Parathyroid adenoma (tissue), 2 donors: ENCODE measurements around the gene AZGP1.
"Not testable (repeated sequence)": the region's sequence is repeated elsewhere in the genome, so short reads cannot be mapped to it uniquely, and the experiment has no call there.

Experiments used
- H2AFZ ChIP-seq: fragments of 300-600 bp; sonication (generic); one replicate; pipeline ENCODE4 v1.7.0; 2017; ENCODE audit warnings: antibody characterized with exemption, mild to moderate bottlenecking
- H3K27ac ChIP-seq: fragments of 300-600 bp; sonication (generic); one replicate; pipeline ENCODE4 v1.7.0; 2017
- H3K27me3 ChIP-seq: fragments of 300-600 bp; sonication (generic); one replicate; pipeline ENCODE4 v1.7.0; 2017; ENCODE audit warnings: low read length; ENCODE audit not compliant: control insufficient read depth, insufficient read depth
- H3K36me3 ChIP-seq: fragments of 300-600 bp; sonication (generic); one replicate; pipeline ENCODE4 v1.7.0; 2017; ENCODE audit warnings: low read length; ENCODE audit not compliant: control insufficient read depth, insufficient read depth
- H3K4me1 ChIP-seq: fragments of 300-600 bp; sonication (generic); one replicate; pipeline ENCODE4 v1.7.0; 2017; ENCODE audit warnings: control low read depth
- H3K4me2 ChIP-seq: fragments of 300-600 bp; sonication (generic); one replicate; pipeline ENCODE4 v1.7.0; 2017; ENCODE audit warnings: low read length
- H3K4me3 ChIP-seq: fragments of 300-600 bp; sonication (generic); one replicate; pipeline ENCODE4 v1.7.0; 2017; ENCODE audit warnings: low read depth, low read length
- H3K79me2 ChIP-seq: fragments of 300-600 bp; sonication (generic); one replicate; pipeline ENCODE4 v1.7.0; 2017; ENCODE audit warnings: control low read depth
- H3K9ac ChIP-seq: fragments of 300-600 bp; sonication (generic); one replicate; pipeline ENCODE4 v1.7.0; 2017; ENCODE audit warnings: mild to moderate bottlenecking
- H3K9me3 ChIP-seq: fragments of 300-600 bp; sonication (generic); one replicate; pipeline ENCODE4 v1.7.0; 2017; ENCODE audit warnings: low read length; ENCODE audit not compliant: control insufficient read depth
- CTCF ChIP-seq: fragments of 300-600 bp; sonication (generic); IDR thresholded peaks from one replicate; pipeline ENCODE4 v1.7.0; 2017; ENCODE audit warnings: antibody characterized with exemption, mild to moderate bottlenecking
- donor health status: primary hyperparathyroidism.

The AZGP1 gene

GRCh38 chr7:99990460-99990852 lies 14.6 kb upstream of the AZGP1 start:
- peaks cover 2% of the 10 kb centered on the region for H3K4me1 ChIP-seq
- H3K9ac ChIP-seq, result no peak overlapping the region
- no peak for TF ChIP-seq CTCF
- no peaks in the 10 kb centered on the region for H3K9me3 ChIP-seq
- H3K27ac ChIP-seq, result no peak overlapping the region
- no peak overlapping the region for H3K4me3 ChIP-seq
- H2AFZ ChIP-seq, result peak overlapping the region; percentile 70
- H3K4me2 ChIP-seq, result no peak overlapping the region
- no peaks in the 10 kb centered on the region for H3K79me2 ChIP-seq
- no peaks in the 10 kb centered on the region for H3K27me3 ChIP-seq
- H3K36me3 ChIP-seq, result no peaks in the 10 kb centered on the region

- H3K79me2 ChIP-seq, result no peaks in the 10 kb centered on the region
- no peaks in the 10 kb centered on the region for H3K9me3 ChIP-seq
- no peak overlapping the region for H3K27ac ChIP-seq
- no peaks in the 10 kb centered on the region for H3K36me3 ChIP-seq
- H3K4me3 ChIP-seq, result no peak overlapping the region
- TF ChIP-seq CTCF, result no peak
- peaks cover 2% of the 10 kb centered on the region for H3K4me1 ChIP-seq
- H3K9ac ChIP-seq, result no peak overlapping the region
- H3K4me2 ChIP-seq, result no peak overlapping the region
- no peaks in the 10 kb centered on the region for H3K27me3 ChIP-seq
- no peak overlapping the region for H2AFZ ChIP-seq
Observed at GRCh38 chr7:99987846-99988245, 12.0 kb upstream of the AZGP1 start.

DNA sequence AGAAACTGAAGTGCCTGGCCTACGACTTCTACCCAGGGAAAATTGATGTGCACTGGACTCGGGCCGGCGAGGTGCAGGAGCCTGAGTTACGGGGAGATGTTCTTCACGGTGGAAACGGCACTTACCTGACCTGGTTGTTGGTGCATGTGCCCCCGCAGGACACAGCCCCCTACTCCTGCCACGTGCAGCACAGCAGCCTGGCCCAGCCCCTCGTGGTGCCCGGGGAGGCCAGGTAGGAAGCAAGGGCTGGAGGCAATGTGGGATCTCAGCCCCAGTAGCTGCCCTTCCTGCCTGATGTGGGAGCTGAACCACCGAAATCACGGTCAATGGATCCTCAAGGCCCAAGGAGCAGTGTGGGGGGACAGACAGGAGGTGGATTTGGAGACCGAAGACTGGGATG lies 11.5 kb upstream of the AZGP1 start:
- not testable (repeated sequence) for H2AFZ ChIP-seq, H3K9ac ChIP-seq, H3K4me3 ChIP-seq, H3K4me2 ChIP-seq, H3K27me3 ChIP-seq, H3K79me2 ChIP-seq, H3K9me3 ChIP-seq, H3K36me3 ChIP-seq, H3K27ac ChIP-seq, H3K4me1 ChIP-seq

DNA sequence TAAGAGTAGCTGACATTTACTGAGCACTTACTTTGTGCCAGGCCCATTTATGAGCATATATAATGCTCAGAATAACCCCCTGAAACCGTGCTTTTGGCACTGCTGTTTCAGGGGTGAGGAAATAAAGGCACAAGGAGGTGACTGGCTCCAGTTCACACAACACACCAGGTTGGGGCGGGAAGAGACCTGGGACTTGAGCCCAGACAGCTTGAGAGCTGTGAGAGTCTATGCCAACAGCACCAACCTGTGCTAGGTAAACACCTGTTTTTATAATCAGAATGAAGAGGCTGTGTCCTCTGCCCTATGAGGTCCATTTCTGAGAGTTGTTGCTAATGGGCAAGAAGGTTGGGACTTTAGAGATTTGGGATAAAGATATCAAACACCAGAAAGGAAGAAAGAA lies 8.8 kb upstream of the AZGP1 start:
- Histone ChIP-seq H3K36me3 (no peaks in the 10 kb centered on the region), H3K79me2 (no peaks in the 10 kb centered on the region), H2AFZ (no peak overlapping the region), H3K4me2 (no peak overlapping the region), H3K27ac (no peak overlapping the region), H3K4me3 (no peak overlapping the region), H3K4me1 (no peaks in the 10 kb centered on the region), H3K9ac (no peak overlapping the region), H3K9me3 (no peaks in the 10 kb centered on the region), H3K27me3 (no peaks in the 10 kb centered on the region)
- TF ChIP-seq CTCF, result no peak

DNA sequence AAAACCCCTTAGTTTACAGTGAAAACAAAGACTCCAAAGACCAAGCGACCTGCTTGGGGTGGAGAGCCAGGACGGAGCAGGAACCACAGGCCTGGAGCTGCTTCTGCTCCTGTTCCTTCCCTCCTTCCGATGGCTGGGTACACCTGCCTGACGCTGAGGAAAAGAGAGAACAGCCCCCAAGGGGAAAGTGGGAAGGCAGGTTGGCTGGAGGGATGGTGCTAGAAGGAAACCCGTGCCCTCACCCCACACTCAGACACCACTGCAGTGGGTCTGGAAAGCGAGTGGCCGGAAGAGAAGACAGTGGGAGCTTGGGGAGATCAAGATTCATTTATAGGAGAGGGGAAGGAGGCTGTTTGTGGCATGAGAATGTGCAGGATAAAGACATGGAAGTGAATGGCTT lies 5.2 kb upstream of the AZGP1 start:
- not testable (repeated sequence) for H3K9ac ChIP-seq, H2AFZ ChIP-seq, H3K4me2 ChIP-seq, H3K4me1 ChIP-seq, H3K9me3 ChIP-seq, H3K79me2 ChIP-seq, H3K4me3 ChIP-seq, H3K36me3 ChIP-seq, H3K27ac ChIP-seq, H3K27me3 ChIP-seq

- H3K4me1 ChIP-seq, result not testable (repeated sequence)
Observed at GRCh38 chr7:99980448-99980872, 4.6 kb upstream of the AZGP1 start.

More at GRCh38 chr7:99980448-99980872, 4.6 kb upstream of the AZGP1 start:
- H3K27me3 ChIP-seq, H2AFZ ChIP-seq, H3K79me2 ChIP-seq, H3K9me3 ChIP-seq, H3K9ac ChIP-seq, H3K4me3 ChIP-seq, H3K27ac ChIP-seq, H3K4me2 ChIP-seq, H3K36me3 ChIP-seq: not testable (repeated sequence)
